HL-60 (cell line): ENCODE results near the gene MACC1.

Source experiments
- DNase-seq, 2 experiments: peaks; one replicate each; pipeline ENCODE4 v3.0.0-alpha.2; 2010 to 2020; ENCODE audit warnings: low read depth in 1 of 2, low spot score in 1 of 2
- H3K27ac ChIP-seq: fragments of 250-450 bp; sonication (Bioruptor Pico); replicated peaks from 2 replicates; pipeline ENCODE4 v1.5.1; 2020; ENCODE audit warnings: mild to moderate bottlenecking, moderate library complexity
- H3K27me3 ChIP-seq: fragments of 250-450 bp; sonication (Bioruptor Pico); 2 replicates; pipeline ENCODE4 v1.5.1; 2021; ENCODE audit warnings: mild to moderate bottlenecking, moderate library complexity; ENCODE audit not compliant: insufficient read depth, poor library complexity, severe bottlenecking
- H3K4me3 ChIP-seq: replicated peaks from 2 replicates; pipeline ENCODE4 v1.5.1; 2011; ENCODE audit warnings: mild to moderate bottlenecking, control low read depth, low read length; ENCODE audit not compliant: insufficient read depth
- CTCF ChIP-seq: IDR thresholded peaks from one replicate; pipeline ENCODE4 v1.5.1; 2011; ENCODE audit warnings: low read length, control low read depth, inconsistent platforms; ENCODE audit not compliant: insufficient read depth
- GABPA ChIP-seq: IDR thresholded peaks from 2 replicates; pipeline ENCODE4 v1.6.1; 2012; ENCODE audit warnings: low read depth
- POLR2AphosphoS5 ChIP-seq: IDR thresholded peaks from 2 replicates; pipeline ENCODE4 v1.6.1; 2012; ENCODE audit warnings: low read depth
- SPI1 ChIP-seq: IDR thresholded peaks from 2 replicates; pipeline ENCODE4 v1.6.1; 2012; ENCODE audit warnings: low read depth, mild to moderate bottlenecking, borderline replicate concordance
- TF ChIP-seq, protein P1 (sequence below): IDR thresholded peaks from 2 replicates; pipeline ENCODE4 v1.6.1; 2012; ENCODE audit warnings: low read depth; ENCODE audit not compliant: insufficient replicate concordance

Gene MACC1

DNA sequence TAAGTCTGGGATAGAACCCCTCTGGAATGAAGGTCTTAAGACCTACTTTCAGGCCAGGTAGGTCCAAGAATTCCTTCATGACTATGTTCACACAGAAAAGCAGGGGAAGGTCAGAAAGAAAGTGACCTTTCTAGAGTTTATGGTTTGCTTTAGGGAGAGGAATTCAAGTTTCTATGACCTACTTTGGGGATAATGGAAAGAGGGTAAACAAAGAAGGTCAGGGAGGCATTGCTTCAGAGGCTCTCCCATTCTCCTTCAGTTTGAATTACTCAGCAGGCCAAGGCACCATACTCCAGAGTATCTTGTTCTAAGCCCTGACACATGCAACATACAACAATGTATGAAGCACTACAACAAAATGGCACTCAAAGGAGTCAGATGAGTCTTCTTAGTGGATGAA lies 11.5 kb upstream of the MACC1 start:
- no peak for DNase-seq
- TF ChIP-seq POLR2AphosphoS5 (no peak), GABPA (no peak), CTCF (no peak), SPI1 (no peak)
- TF ChIP-seq, protein P1, sequence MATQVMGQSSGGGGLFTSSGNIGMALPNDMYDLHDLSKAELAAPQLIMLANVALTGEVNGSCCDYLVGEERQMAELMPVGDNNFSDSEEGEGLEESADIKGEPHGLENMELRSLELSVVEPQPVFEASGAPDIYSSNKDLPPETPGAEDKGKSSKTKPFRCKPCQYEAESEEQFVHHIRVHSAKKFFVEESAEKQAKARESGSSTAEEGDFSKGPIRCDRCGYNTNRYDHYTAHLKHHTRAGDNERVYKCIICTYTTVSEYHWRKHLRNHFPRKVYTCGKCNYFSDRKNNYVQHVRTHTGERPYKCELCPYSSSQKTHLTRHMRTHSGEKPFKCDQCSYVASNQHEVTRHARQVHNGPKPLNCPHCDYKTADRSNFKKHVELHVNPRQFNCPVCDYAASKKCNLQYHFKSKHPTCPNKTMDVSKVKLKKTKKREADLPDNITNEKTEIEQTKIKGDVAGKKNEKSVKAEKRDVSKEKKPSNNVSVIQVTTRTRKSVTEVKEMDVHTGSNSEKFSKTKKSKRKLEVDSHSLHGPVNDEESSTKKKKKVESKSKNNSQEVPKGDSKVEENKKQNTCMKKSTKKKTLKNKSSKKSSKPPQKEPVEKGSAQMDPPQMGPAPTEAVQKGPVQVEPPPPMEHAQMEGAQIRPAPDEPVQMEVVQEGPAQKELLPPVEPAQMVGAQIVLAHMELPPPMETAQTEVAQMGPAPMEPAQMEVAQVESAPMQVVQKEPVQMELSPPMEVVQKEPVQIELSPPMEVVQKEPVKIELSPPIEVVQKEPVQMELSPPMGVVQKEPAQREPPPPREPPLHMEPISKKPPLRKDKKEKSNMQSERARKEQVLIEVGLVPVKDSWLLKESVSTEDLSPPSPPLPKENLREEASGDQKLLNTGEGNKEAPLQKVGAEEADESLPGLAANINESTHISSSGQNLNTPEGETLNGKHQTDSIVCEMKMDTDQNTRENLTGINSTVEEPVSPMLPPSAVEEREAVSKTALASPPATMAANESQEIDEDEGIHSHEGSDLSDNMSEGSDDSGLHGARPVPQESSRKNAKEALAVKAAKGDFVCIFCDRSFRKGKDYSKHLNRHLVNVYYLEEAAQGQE, result no peak
- Histone ChIP-seq H3K27ac (no peak overlapping the region), H3K4me3 (no peak overlapping the region), H3K27me3 (no peaks in the 10 kb centered on the region)

DNA sequence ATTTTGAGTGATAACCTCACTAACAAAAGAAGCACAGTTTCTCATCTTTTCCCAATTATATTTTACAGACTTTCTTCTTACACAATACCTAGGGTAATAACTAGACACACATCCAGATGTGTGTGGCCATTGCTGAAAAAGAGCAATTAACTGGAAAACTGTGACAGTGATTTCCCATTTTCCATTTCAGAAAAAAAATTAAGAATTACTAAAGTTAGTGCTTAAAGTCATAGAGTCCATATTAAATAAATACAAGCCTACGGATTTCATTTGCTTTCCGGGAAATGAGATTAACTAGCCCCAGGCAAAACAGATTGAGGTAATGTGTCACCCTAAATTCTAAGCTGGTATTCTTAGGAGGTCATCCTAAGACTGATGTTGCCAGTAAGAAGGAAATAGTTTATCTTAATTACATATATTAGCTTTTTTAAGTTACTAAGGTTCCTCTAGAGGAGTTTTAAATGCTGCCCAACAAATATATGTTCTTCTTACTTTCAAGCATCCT lies 10.2 kb upstream of the MACC1 start:
- no peak overlapping the region for H3K4me3 ChIP-seq
- H3K27ac ChIP-seq, result no peak overlapping the region
- TF ChIP-seq POLR2AphosphoS5, result no peak
- TF ChIP-seq CTCF, result no peak
- no peak for TF ChIP-seq GABPA
- TF ChIP-seq, protein P1, result no peak
- TF ChIP-seq SPI1, result no peak
- no peaks in the 10 kb centered on the region for H3K27me3 ChIP-seq
- no peak for DNase-seq

- H3K27ac ChIP-seq, result no peak overlapping the region
- TF ChIP-seq GABPA (no peak), SPI1 (no peak), CTCF (no peak), POLR2AphosphoS5 (no peak)
- TF ChIP-seq, protein P1, result no peak
- DNase-seq, result no peak
- H3K4me3 ChIP-seq, result no peak overlapping the region
- no peaks in the 10 kb centered on the region for H3K27me3 ChIP-seq
These were observed 9.7 kb upstream of the MACC1 start for GRCh38 chr7:20226860-20227259.
